ENCODE measurements around the gene TNIK.

Gene TNIK

GRCh38 chr3:171377859-171378258, 82.3 kb downstream of the TNIK start:
- H3K4me1 ChIP-seq (ENCODE audit: insufficient read depth, low read length, severe bottlenecking) = no peaks in the 10 kb centered on the region
- H3K36me3 ChIP-seq (ENCODE audit: insufficient read depth, low read length) = no peaks in the 10 kb centered on the region
- no peak overlapping the region for H3K4me3 ChIP-seq (ENCODE audit: low read depth, low read length, poor library complexity, severe bottlenecking)
- H3K27me3 ChIP-seq (ENCODE audit: insufficient read depth, low read length) = no peaks in the 10 kb centered on the region; the same call in 1 of the 2 replicates
- no peaks in the 10 kb centered on the region for H3K9me2 ChIP-seq (ENCODE audit: low read depth, low read length)
- H3K9ac ChIP-seq (ENCODE audit: low read length) = no peak overlapping the region
- no peaks in the 10 kb centered on the region for H3K9me3 ChIP-seq (ENCODE audit: low read length)
- H3K79me2 ChIP-seq (ENCODE audit: insufficient read depth, low read length) = no peaks in the 10 kb centered on the region
- H3K27ac ChIP-seq (ENCODE audit: low read depth, low read length, poor library complexity, severe bottlenecking) = no peak overlapping the region
- no peaks in the 10 kb centered on the region for H3F3A ChIP-seq (ENCODE audit: insufficient read depth, low read length)
- TF ChIP-seq EZH2 (IDR thresholded peaks at IDR 0.05; ENCODE audit: borderline replicate concordance, low read length) = no peak
- TF ChIP-seq, protein P1, sequence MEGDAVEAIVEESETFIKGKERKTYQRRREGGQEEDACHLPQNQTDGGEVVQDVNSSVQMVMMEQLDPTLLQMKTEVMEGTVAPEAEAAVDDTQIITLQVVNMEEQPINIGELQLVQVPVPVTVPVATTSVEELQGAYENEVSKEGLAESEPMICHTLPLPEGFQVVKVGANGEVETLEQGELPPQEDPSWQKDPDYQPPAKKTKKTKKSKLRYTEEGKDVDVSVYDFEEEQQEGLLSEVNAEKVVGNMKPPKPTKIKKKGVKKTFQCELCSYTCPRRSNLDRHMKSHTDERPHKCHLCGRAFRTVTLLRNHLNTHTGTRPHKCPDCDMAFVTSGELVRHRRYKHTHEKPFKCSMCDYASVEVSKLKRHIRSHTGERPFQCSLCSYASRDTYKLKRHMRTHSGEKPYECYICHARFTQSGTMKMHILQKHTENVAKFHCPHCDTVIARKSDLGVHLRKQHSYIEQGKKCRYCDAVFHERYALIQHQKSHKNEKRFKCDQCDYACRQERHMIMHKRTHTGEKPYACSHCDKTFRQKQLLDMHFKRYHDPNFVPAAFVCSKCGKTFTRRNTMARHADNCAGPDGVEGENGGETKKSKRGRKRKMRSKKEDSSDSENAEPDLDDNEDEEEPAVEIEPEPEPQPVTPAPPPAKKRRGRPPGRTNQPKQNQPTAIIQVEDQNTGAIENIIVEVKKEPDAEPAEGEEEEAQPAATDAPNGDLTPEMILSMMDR (IDR thresholded peaks at IDR 0.05; ENCODE audit: low read length) = no peak
- no peak overlapping the region for H3K4me2 ChIP-seq (ENCODE audit: low read length)
- no peak overlapping the region for H2AFZ ChIP-seq (ENCODE audit: low read length)
- no peaks in the 10 kb centered on the region for H4K20me1 ChIP-seq (ENCODE audit: insufficient read depth, low read length)

DNA sequence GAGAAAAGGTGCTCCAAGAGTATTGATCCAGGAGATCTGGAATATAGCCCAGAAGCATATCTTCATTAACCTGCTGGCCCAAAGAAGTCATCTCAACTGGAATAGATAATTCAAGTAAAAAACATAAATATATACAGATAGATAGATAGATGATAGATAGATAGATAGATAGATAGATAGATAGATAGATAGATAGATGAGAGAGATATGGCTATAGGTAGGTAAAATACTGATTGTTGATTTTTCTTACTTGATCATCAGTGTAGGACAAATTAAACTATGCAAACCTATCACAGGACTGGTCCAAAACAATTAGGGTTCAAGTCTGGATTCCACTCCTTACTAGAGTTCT, 83.6 kb downstream of the TNIK start:
- no peaks in the 10 kb centered on the region for H4K20me1 ChIP-seq (ENCODE audit: insufficient read depth, low read length)
- no peak overlapping the region for H3K9ac ChIP-seq (ENCODE audit: low read length)
- no peak overlapping the region for H2AFZ ChIP-seq (ENCODE audit: low read length)
- no peak overlapping the region for H3K4me3 ChIP-seq (ENCODE audit: low read depth, low read length, poor library complexity, severe bottlenecking)
- no peaks in the 10 kb centered on the region for H3K9me2 ChIP-seq (ENCODE audit: low read depth, low read length)
- H3K4me2 ChIP-seq (ENCODE audit: low read length) = no peak overlapping the region
- no peaks in the 10 kb centered on the region for H3K4me1 ChIP-seq (ENCODE audit: insufficient read depth, low read length, severe bottlenecking)
- H3K79me2 ChIP-seq (ENCODE audit: insufficient read depth, low read length) = no peaks in the 10 kb centered on the region
- no peaks in the 10 kb centered on the region for H3K9me3 ChIP-seq (ENCODE audit: low read length)
- no peaks in the 10 kb centered on the region; the same call in 1 of the 2 replicates for H3K27me3 ChIP-seq (ENCODE audit: insufficient read depth, low read length)
- H3K27ac ChIP-seq (ENCODE audit: low read depth, low read length, poor library complexity, severe bottlenecking) = no peak overlapping the region
- TF ChIP-seq, protein P1 (IDR thresholded peaks at IDR 0.05; ENCODE audit: low read length) = no peak
- TF ChIP-seq EZH2 (IDR thresholded peaks at IDR 0.05; ENCODE audit: borderline replicate concordance, low read length) = no peak
- no peaks in the 10 kb centered on the region for H3K36me3 ChIP-seq (ENCODE audit: insufficient read depth, low read length)
- no peaks in the 10 kb centered on the region for H3F3A ChIP-seq (ENCODE audit: insufficient read depth, low read length)

GRCh38 chr3:171375666-171376595, 84.3 kb downstream of the TNIK start:
- no peak overlapping the region for H3K4me3 ChIP-seq (ENCODE audit: low read depth, low read length, poor library complexity, severe bottlenecking)
- no peaks in the 10 kb centered on the region for H3K79me2 ChIP-seq (ENCODE audit: insufficient read depth, low read length)
- H2AFZ ChIP-seq (ENCODE audit: low read length) = no peak overlapping the region
- H4K20me1 ChIP-seq (ENCODE audit: insufficient read depth, low read length) = no peaks in the 10 kb centered on the region
- H3K27ac ChIP-seq (ENCODE audit: low read depth, low read length, poor library complexity, severe bottlenecking) = no peak overlapping the region
- H3F3A ChIP-seq (ENCODE audit: insufficient read depth, low read length) = no peaks in the 10 kb centered on the region
- H3K9me3 ChIP-seq (ENCODE audit: low read length) = no peaks in the 10 kb centered on the region
- TF ChIP-seq, protein P1 (IDR thresholded peaks at IDR 0.05; ENCODE audit: low read length) = no peak
- no peak for TF ChIP-seq EZH2 (IDR thresholded peaks at IDR 0.05; ENCODE audit: borderline replicate concordance, low read length)
- no peaks in the 10 kb centered on the region for H3K4me1 ChIP-seq (ENCODE audit: insufficient read depth, low read length, severe bottlenecking)
- H3K9me2 ChIP-seq (ENCODE audit: low read depth, low read length) = no peaks in the 10 kb centered on the region
- H3K36me3 ChIP-seq (ENCODE audit: insufficient read depth, low read length) = no peaks in the 10 kb centered on the region
- no peak overlapping the region for H3K9ac ChIP-seq (ENCODE audit: low read length)
- H3K4me2 ChIP-seq (ENCODE audit: low read length) = no peak overlapping the region
- H3K27me3 ChIP-seq (ENCODE audit: insufficient read depth, low read length) = no peaks in the 10 kb centered on the region; the same call in 1 of the 2 replicates

Measured in OCI-LY1 (cell line).